H4 (cell line): ENCODE results near the gene MRPL23. TPM values are rescaled to one million over a fixed set of nuclear protein-coding genes. Genes with fewer than 3 reads are reported as not detected.

Experiments used
- DNase-seq: peaks from one replicate; pipeline ENCODE4 v3.0.0-alpha.2; 2015; ENCODE audit warnings: low spot score
- total RNA-seq: library from RNA; depleted of rRNA; stranded (reverse); fragments of >200 nt; shearing (Covaris generic); gene quantifications from 2 replicates; pipeline ENCODE4 v1.2.3, GENCODE V29; 2014

The MRPL23 gene
- total RNA-seq, 1 experiment from 2014 or later: 271 TPM

DNA sequence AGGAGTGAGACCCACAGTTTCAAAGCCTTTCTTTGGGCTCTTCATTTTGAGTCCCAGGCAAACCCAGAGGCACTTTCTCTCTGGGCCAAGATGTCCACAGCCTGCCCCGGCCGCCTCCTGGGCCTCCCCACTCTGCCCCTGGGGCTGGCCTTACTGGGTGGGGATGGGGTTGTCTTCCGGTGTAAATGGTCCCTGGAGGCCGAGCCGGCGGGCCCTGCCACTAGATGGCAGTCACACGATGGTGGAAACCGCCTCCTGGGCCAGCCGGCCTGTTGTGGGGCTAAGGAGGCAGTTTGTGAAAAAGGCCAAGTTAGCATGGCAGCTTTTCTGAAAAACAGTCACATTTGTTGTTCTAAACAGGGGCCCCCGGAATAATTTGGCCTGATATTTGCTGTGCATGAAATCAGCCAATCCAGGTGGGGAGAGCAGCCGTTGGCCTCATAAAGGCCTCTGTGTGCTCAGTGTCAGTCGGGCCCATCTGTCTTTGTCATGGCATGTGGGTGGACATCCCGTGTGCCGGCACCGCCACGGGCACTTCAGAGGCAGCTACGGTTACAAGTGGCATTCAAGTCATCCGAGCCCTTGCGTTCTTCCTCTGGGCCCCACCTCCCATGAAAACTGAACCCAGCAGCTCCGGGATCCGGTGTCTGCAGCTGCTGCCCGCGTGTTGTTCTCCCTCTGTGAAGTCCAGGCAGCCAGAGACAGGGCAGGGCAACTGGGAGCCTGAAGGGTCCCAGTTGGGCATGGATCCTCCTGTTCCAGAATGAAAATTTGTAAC, 6.5 kb downstream of the MRPL23 start:
- no peak for DNase-seq

DNA sequence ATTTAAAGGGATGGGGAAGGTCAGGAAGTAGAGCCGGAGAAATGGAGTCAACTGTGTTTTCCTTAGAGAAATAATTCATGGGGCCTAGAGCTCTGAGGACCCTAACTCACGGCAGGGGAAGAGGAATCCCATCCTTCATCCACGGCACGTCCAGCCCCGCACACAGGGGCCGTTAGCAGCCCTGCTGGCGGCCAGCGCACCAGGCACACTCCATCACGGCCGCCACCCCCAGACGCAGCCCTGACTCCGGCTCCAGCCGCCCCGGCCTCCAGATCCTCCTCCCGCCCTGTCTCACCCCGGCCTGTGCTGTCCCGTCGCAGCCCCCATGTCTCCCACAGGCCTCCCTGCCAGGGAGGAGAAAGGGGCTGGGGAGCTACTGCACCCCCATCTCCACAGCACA, 11.2 kb downstream of the MRPL23 start:
- no peak for DNase-seq

DNA sequence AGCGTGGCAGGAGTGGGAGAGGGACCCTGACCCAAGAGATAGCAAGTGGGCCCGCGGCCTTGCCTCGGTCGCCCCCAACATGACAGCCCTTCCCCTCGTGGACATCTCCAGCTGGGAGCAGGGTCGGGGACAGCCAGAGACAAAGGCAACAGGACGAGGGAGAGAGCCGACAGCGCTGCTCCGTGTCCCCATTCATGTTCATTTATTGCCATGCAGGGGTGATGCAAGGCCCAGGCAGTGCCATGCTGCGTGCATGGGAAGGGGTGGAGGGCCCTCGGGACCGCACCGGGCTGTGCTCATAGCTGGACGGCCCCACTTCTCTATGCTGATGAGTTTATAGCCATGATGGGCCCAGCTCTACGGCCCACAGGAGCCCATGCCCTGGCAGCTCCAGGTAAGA, 12.7 kb downstream of the MRPL23 start:
- DNase-seq: no peak

DNA sequence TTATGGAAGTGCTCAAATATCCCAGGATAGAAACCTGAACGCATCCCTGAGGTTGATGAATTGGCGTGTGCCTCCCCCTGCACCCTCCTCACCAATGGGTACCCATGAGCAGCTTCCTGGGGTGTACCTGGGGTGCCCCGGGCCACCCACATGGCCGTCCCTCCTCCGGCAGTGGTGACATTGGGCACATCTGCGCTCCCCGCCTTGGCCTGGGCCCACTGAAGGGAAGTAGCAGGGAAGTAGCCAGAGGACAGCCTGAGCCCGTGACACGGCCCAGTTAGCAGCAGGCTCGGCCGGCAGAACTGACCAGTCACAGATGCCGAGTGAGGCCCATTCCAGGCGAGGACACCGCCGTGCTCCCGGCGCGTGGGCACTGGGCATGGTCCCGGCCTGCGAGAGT, 16.7 kb downstream of the MRPL23 start:
- no peak for DNase-seq

DNA sequence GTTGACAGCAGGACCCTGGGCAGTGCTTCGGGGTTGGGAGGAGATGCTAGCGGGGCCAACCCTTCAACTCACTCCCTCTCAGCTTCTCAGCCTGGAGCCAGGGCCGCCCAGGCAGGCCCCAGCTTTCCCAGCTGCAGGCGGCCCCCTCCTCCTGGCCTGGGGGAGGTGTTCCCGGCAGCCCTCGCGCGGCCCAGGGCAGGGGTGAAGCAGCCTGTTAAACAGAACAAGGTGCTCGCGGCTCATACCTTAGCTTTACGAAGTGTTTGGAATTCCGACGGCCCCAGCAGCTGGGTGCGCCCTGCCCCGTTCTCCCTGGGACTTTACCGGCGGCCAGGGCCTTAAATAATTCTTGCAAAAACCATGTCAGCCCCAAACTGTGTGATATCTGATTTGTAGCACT, 17.2 kb downstream of the MRPL23 start:
- DNase-seq: no peak

DNA sequence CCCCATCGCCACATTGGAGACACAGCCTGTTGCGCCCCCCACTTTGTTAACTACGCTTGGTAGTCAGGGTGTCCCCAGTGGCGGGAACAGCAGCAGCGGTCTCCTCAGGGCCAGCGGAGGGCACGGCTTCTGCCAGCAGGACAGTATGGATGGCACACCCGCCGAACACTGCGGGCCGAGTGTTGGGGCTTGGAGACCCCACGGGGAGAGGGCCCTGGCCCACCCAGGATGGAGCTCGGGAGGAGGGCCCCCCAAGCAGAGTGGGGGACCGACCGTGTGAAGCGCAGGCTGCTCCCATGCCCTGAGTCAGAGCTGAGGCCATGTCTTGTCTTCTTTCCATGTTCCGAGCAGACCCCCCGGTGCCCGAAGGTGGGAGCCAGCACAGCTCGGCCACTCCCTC, 17.8 kb downstream of the MRPL23 start:
- DNase-seq: no peak

DNA sequence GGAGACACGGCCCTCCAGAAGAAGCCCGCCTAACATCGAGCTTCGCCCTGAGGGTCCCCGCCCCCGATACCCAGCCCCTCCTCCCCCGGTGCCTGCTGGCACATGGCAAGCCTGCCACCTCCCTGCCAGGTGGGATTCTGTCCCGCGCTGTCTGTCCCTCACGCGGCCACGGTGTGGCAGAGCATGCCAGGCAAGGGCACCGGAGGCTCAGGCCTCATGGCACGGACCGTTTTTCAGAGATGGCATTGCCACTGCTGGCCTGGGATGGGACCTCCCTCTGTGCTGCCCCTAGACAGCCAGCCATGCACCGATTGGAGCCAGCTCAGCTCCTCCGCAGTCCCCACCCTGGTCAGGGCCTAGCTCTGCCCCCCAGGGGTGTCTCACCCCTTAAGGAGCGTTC, 19.4 kb downstream of the MRPL23 start:
- no peak for DNase-seq

DNA sequence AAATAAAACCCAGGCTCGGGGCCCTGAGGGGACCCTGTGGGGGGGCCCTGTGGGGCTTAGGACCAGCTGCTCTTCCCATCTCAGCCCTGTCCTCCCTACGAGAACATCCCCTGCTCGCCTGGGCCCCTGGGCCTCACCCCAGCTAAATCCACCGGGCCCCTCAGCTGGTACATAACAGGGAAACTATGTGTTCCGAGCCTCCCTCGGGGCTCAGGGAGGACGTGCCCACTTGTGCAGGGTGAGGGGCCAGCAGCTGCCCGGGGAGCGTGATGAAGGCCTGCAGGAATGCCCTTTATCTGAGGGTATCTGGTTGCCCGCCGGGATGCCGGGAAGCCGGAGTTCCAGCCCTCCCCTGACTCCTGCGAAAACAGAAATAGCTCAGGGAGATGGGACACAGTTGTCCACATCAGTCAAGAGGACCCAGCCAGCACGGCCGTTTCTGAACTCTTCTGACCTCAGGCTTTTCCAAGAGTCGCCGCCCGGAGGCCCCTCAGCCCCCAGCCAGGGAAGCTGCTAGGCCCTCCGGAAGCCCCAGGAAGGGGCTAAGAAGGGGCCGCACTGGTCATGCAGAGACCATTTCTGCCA, 20.6 kb downstream of the MRPL23 start:
- no peak for DNase-seq

DNA sequence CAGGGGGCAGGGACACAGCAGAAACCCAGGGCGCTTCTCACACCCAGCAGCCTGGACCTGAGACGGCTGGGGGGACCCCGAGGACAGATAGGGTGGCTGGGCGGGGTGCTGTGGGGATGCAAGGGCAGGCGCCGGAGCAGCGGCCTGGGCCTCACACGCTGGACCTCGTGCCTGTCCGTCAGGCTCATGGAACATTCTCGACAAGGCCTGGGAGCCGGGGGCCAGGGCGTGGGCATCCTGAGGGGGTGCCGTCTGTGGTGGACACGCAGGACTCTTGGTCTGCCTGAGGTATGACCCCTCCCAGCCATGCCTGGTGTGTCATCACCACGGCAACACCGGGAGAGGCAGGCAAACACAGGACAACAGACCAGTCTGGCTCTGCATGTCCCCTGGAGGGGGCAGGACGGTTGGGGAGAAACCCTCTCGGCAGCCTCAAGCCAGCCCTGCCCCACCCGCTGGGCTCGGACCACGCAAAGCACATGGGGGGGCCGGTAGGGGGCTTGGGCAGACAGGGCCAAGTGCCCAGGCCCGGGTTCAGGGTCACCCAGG, 21.4 kb downstream of the MRPL23 start:
- no peak for DNase-seq

DNA sequence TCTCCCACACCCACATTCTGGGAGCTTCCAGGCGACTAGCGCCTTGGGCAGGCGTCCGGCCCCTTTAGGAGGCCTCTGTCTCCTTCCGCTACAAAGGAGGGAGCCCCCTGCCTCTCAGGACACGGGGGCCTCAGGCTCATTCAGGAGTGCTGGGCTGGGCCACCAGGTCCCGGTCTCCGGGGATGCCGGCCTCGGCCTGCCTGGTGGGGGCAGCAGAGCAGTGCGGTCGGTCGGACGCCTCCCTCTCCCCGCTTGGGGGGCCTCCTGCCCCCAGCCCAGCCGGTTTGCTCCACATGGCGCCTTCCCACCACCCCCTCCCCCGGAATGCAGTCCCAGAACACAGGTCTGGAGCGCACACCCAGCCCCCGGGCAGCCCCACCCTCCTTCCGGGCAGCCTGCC, 21.9 kb downstream of the MRPL23 start:
- no peak for DNase-seq

DNA sequence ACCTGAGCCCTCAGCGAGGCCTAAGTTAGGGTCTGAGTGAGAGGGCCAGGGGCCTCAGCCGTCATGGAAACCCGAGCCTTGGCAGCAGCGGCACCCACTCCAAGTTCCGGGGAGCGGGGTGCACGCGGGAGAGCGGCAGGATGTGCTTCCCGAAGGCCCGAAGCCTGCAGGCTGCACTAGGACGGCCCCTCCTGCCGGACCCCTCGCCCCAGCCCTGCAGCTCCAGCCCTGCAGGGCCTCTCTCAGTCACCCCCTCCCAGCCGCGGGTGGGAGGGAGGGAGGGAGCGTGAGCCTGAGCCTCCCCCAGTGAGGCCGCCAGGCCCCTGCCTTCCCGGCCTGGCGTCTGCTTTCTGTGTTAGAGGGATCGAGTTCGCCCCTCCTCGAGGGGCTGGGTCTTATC, 22.6 kb downstream of the MRPL23 start:
- DNase-seq: no peak

DNA sequence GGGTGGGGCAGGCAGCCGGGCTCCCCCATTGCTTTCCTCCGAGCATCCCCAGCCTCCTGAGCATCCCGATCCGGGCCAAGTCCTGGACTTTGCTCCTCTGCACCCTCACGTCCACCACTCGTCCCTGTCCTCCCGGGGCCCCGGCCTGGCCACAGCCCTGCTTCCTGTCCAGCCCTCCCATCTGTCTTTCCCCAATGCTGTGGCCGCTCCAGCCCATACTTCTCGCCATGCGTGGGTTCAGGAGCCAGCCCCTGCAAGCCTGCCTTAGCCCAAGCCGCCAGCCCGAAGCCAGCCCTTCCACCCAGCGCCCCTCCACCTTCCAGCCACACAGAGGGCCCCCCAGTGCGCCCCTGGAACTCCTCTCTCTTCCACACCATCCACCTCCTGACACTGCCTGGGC, 23.8 kb downstream of the MRPL23 start:
- no peak for DNase-seq

DNA sequence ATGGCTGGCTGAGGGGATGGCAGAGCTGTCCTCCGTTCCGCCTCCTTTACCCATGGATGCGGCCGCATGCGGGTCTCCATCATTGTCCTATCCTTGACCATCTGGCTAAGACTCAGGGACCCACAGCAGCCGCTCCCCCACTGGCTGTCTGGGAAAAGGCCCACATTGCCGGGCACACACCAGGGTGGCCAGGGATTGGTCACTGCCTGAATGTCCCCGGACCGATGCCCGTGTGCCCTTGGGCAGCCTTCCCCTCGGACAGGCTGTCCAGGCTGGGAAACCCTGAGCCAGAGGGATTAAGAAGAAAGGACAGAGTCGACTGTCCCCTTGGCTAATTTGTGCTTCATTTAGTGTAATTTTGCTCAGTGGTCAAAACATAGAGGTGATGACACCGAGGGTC, 28.1 kb downstream of the MRPL23 start:
- no peak for DNase-seq

DNA sequence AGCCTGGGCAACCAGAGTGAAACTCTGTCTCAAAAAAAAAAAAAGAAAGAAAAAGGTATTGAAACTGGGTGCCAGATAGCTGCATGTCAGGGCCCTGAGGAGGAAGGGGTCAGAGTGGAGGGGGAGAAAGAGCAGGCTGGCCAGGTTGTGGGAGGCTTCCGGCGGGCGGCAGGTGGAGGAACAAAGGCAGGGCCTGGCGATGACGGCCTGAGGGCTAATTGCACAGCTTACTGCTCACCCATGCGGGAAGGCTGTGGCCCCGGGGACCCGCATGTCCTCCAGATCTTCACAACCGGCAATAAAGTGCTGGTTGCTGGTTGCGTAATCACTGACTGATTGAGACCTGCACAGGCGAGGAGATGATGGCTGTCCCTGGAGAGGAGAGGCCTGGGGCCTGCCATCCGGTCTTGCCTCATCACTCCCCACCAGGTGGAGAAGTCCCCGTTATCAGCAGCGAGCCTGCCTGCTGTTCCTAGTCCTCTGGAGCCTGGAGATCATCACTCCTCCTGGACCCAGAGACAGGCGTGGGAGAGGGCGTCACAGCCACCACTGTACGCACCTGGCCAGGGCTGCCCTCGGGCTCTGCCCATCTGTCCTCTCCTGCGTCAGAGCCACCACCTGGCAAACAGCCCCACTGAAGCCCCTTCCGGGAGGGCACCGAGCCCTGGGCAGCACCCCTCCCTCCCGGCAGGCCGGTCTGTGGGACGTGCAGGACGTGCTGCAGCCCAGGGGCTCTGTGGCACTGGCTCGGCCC, 31.8 kb downstream of the MRPL23 start:
- DNase-seq: no peak

DNA sequence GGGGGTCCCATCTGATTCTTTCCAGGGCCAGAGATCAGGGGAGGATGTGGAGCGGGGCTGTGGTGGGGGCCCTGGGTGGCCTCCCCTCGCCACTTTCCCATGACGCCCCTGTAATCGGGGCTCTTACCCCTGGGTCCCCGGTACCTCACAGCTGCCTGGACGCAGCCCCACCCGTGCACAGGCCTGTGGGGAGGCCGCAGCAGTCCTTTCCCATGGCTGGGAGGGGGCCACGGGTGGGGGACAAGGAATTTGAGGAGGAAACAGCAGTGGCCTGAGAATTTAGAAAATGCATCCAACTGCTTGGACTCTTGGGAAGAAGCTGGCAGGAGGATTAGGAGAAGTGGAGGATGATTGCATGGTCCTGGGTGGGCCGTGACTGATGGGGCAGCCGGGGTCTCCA, 32.5 kb downstream of the MRPL23 start:
- no peak for DNase-seq

DNA sequence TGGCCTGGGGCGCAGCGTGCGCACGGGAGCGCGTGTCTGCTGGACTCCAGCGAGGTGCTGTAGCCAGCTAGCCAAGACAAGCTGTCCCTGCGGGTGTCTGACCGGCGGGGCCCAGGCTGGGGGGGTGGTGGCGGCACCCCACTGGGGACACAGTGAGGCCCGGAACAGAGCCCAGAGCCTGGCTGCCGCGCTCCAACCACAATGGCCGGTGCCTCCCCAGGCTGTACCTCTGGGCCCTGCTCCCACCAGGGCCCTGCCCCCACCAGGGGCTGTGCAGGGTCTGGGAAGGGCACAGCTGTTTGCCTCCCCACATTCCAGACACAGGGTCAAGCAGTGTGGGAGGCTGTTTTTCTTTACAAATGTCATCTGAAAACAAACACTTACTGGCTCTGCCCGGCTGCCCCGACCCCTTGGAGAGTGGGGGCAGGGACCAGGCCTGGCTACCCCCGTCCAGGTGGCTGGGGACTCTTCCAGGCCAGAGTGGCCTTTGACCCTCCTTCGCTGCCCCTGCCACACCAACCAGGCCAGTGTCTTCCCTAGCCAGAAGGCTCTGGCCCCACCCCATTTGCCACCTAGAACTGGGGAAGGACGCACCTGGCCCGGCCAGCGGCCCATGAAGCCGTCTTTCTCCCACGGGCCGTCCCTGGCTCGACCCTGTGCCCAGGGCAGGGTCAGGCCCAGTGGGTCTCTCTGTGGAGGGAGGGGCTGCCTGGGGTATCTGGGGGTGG, 35.9 kb downstream of the MRPL23 start:
- DNase-seq: no peak

DNA sequence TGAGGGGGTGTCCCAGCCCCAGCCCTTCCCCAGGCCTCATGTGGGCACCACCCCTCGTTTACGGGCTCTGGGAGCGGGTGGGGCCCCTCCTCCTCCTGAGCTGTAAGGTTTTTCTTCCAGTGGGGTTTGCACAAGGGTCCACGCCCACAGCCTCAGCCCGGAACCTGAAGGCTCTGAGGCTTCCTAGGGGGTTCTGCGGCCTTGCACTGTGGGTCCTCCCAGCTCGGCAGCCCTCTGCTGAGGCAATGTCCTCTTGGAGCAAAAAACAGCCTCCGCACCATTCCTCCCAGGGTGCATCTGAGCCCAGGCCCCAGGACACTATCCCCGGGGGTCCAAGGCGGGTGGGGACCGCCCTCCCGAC, 36.4 kb downstream of the MRPL23 start:
- DNase-seq: peak; percentile 0

DNA sequence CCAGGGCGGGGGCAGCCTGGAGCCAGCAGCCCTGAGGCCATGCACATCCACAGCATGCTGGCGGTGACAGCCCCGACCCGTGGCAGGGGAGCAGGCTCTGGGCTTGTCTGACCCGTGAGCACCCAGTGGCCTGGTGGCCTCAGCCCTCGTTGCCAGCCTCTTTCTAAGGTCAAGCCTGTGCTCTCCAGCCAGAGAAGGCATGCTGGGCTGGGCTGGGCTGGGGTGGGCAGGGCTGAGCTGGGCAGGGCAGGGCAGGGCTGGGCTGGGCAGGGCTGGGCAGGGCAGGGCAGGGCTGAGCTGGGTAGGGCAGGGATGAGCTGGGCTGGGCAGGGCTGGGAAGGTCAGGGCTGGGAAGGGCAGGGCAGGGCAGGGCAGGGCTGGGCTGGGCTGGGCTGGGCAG, 39.9 kb downstream of the MRPL23 start:
- no peak for DNase-seq

DNA sequence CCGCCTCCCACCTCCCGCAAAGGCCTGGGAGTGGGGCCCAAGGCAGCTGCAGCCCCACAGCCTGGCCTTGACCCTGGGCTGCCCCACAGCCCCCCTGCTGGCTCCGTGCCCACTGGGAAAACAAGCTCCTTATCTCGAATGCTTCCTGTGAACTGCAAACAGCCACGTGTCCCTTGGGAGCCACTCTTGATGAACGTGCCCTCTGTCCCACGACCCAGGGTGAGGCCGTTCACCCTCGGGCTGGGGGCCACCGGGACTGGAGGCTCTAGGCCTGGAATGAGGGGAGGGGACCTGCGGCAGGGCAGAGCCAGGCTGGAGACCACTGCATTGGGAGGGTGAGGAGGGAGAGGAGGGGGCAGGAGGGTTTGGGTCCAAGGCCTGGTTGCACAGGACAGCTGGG, 41.0 kb downstream of the MRPL23 start:
- no peak for DNase-seq

DNA sequence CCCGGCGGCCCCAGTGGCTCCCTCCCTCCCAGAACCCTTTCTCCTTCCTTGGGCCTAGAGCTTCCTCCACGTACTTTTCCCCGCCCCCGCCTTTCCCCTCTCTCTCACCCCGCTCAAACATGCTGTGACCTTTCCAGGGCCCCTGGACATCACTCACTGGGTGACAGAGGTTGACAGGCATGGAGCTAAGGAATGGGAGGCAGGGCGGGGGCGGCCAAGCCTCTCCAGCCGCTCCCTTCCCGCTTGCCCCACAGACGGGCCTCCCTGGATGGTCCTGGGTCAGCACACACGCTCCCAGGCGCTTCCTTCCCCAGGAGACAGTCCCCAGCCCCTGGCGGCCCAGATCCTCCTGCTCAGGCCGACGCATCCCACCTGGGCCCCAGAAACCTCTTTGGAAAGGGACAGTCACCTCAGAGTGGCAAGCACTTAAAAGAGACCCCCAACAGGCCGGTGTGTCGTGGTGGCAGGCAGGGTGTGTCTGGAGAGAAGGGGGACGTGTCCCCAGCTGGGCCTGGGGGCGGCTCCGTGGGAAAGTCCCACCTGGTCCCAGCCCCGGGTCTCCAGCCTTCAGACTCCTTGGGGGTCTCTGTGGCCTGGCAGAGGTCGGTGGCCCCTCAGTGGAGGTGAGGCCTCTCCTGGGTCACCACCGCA, 41.7 kb downstream of the MRPL23 start:
- peak; percentile 1 for DNase-seq

DNA sequence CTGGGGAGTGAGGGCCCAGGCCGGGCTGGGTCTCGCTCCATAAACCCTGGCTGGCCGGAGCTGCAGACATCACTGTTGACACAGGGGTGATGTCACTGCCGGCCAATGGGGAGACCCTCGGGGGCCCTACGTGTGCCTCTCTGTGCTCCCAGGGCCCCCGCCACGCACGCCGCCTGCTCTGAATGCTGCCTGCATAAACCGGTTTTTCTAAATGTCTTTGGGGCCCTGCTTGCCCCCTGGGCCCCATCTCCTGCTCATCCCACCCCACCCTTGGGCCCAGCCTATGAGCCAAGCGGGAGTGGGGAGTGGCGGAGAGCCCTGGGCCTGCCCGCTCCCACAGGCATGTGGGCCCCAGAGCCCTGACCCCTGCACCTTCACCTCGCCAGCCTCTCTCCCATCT, 42.8 kb downstream of the MRPL23 start:
- DNase-seq: no peak
